K562 (cell line): ENCODE measurements around the gene HPS1. TPM values are rescaled to one million over a fixed set of nuclear protein-coding genes. Genes with fewer than 3 reads are reported as not detected.

ENCODE experiments used
- ATAC-seq: fragments of 200-7000 bp; cut with Tn5 transposase; 3 replicates; pipeline ENCODE4 v1.9.1; 2020; ENCODE audit warnings: moderate library complexity
- BruUV-seq: library from RNA; stranded (reverse); fragments of 400-500 nt; replicated peaks from 2 replicates; lab custom pipeline; 2021; lab: Mats Ljungman, UMichigan
- CTCF ChIA-PET: fragments of 300-600 bp; formaldehyde crosslinking; extraction: SDS; loops from one replicate; lab custom pipeline; 2021; ENCODE audit warnings: low intra/inter-chr PET ratio; lab: Yijun Ruan, JAX
- POLR2A ChIA-PET: fragments of 300-600, 350-650 bp; sonication (Branson Sonifier 250); formaldehyde crosslinking; extraction: SDS; loops from one replicate; lab custom pipeline; 2021; ENCODE audit warnings: antibody characterized with exemption, inconsistent platforms; lab: Yijun Ruan, JAX
- DNase-seq, 4 experiments: peaks; one replicate each; pipeline versions ENCODE4 v3.0.0 to v3.0.0-alpha.2; 2011 to 2018; ENCODE audit warnings: low spot score in 3 of 4, mixed read lengths in 3 of 4; ENCODE audit errors: extremely low read depth in 1 of 4
- FAIRE-seq: peaks from 2 replicates; lab custom pipeline; 2011; peaks lifted over from hg19 to GRCh38; lab: Jason Lieb, UNC
- H2AFZ ChIP-seq: 2 replicates; pipeline ENCODE4 v1.6.0; 2011; ENCODE audit warnings: low read depth, low read length, control low read depth, inconsistent platforms
- H3K27ac ChIP-seq: fragments of 200-600 bp; 3 replicates; pipeline ENCODE4 v1.8.0; 2011; ENCODE audit warnings: low read depth, mild to moderate bottlenecking, control low read depth, inconsistent platforms, low read length, moderate library complexity, mixed read lengths; ENCODE audit errors: extremely low read depth
- H3K27me3 ChIP-seq, 2 experiments: fragments of 300-600 bp in 1 of 2; 2 replicates in 1 of 2; 3 replicates in 1 of 2; pipeline versions ENCODE4 v1.6.0 to v1.8.0; 2011; ENCODE audit warnings: inconsistent platforms in 2 of 2, low read length in 2 of 2, mild to moderate bottlenecking in 1 of 2, mixed read lengths in 1 of 2, moderate library complexity in 1 of 2; ENCODE audit not compliant: control insufficient read depth in 2 of 2, insufficient read depth in 2 of 2
- H3K36me3 ChIP-seq: fragments of 300-600 bp; 3 replicates; pipeline ENCODE4 v1.8.0; 2011; ENCODE audit warnings: mild to moderate bottlenecking, low read length, inconsistent platforms; ENCODE audit not compliant: control insufficient read depth, insufficient read depth
- H3K4me1 ChIP-seq, 2 experiments: fragments of 200-600 bp in 1 of 2; replicated peaks in 1 of 2; 2 replicates in 1 of 2; 3 replicates in 1 of 2; pipeline versions ENCODE4 v1.5.1 to v1.8.0; 2011; ENCODE audit warnings: inconsistent platforms in 2 of 2, low read length in 2 of 2, mild to moderate bottlenecking in 1 of 2, mixed read lengths in 1 of 2, moderate library complexity in 1 of 2; ENCODE audit not compliant: control insufficient read depth in 2 of 2, insufficient read depth in 2 of 2
- H3K4me2 ChIP-seq: 2 replicates; pipeline ENCODE4 v1.6.1; 2011; ENCODE audit warnings: low read length, control low read depth, inconsistent platforms, mixed read lengths; ENCODE audit not compliant: insufficient read depth
- H3K4me3 ChIP-seq: fragments of 200-600 bp; sonication (generic), shearing (Covaris generic); 2 replicates; pipeline ENCODE4 v1.5.1; 2016; ENCODE audit warnings: control low read depth, inconsistent platforms
- H3K79me2 ChIP-seq: fragments of 200-600 bp; 3 replicates; pipeline ENCODE4 v1.8.0; 2011; ENCODE audit warnings: low read length, inconsistent platforms; ENCODE audit not compliant: control insufficient read depth, insufficient read depth
- H3K9ac ChIP-seq, 2 experiments: 2 replicates each; pipeline versions ENCODE4 v1.6.0 to v1.6.1; 2011; ENCODE audit warnings: low read depth in 2 of 2, low read length in 2 of 2, control low read depth in 1 of 2, inconsistent platforms in 1 of 2, mild to moderate bottlenecking in 1 of 2, mixed read lengths in 1 of 2; ENCODE audit not compliant: insufficient read depth in 1 of 2
- H3K9me1 ChIP-seq: one replicate; pipeline ENCODE4 v1.6.0; 2011; ENCODE audit warnings: inconsistent platforms, mild to moderate bottlenecking, low read length, moderate library complexity; ENCODE audit not compliant: control insufficient read depth, insufficient read depth
- H3K9me3 ChIP-seq: replicated peaks from 2 replicates; pipeline ENCODE4 v1.5.1; 2011; ENCODE audit warnings: low read depth, low read length, inconsistent platforms; ENCODE audit not compliant: control insufficient read depth, insufficient read depth
- H4K20me1 ChIP-seq: replicated peaks from 2 replicates; pipeline ENCODE4 v1.6.1; 2011; ENCODE audit warnings: low read length, inconsistent platforms, mixed read lengths; ENCODE audit not compliant: control insufficient read depth, insufficient read depth
- DACH1 ChIP-seq: fragments of 450-650 bp; IDR thresholded peaks from 2 replicates; pipeline ENCODE4 v1.6.1; 2018; ENCODE audit not compliant: partially characterized antibody
- EP400 ChIP-seq: fragments of 450-650 bp; IDR thresholded peaks from 2 replicates; pipeline ENCODE4 v1.6.1; 2017; ENCODE audit warnings: antibody characterized with exemption, mild to moderate bottlenecking, moderate library complexity
- EZH2 ChIP-seq: IDR thresholded peaks from 2 replicates; pipeline ENCODE4 v1.6.1; 2012; ENCODE audit warnings: low read depth, mild to moderate bottlenecking, inconsistent platforms, low read length, borderline replicate concordance
- FIP1L1 ChIP-seq: fragments of 200-400 bp; formaldehyde crosslinking; IDR thresholded peaks from 2 replicates; pipeline ENCODE4 v1.6.1; 2018; ENCODE audit warnings: mild to moderate bottlenecking, low read depth, low read length; ENCODE audit not compliant: poor library complexity, severe bottlenecking
- NFIC ChIP-seq: fragments of 450-650 bp; IDR thresholded peaks from 2 replicates; pipeline ENCODE4 v1.6.1; 2017; ENCODE audit warnings: mild to moderate bottlenecking, inconsistent platforms
- NFIX ChIP-seq: fragments of 250-450 bp; sonication (Bioruptor Pico); IDR thresholded peaks from 2 replicates; pipeline ENCODE4 v1.4.0; 2020; ENCODE audit warnings: low read depth, mild to moderate bottlenecking, moderate library complexity
- PHF8 ChIP-seq: fragments of 200-600 bp; sonication (generic); IDR thresholded peaks from 2 replicates; pipeline ENCODE4 v1.6.1; 2012; ENCODE audit warnings: mixed run types, mild to moderate bottlenecking, inconsistent platforms, low read length, moderate library complexity, borderline replicate concordance
- RBFOX2 ChIP-seq: fragments of 200-400 bp; formaldehyde crosslinking; IDR thresholded peaks from 2 replicates; pipeline ENCODE4 v1.6.1; 2017; ENCODE audit warnings: low read depth, mild to moderate bottlenecking, low read length, moderate library complexity
- ZBTB7A ChIP-seq: IDR thresholded peaks from 2 replicates; pipeline ENCODE4 v1.6.1; 2011; ENCODE audit warnings: low read depth, mild to moderate bottlenecking, low read length, moderate library complexity, borderline replicate concordance; ENCODE audit not compliant: control insufficient read depth
- ZC3H4 ChIP-seq: sonication (generic); formaldehyde crosslinking; IDR thresholded peaks from 2 replicates; pipeline ENCODE4 v1.9.0; 2021; ENCODE audit warnings: missing genetic modification reagents, borderline replicate concordance
- WGBS: fragments of 100-300 bp; shearing (Covaris generic); methylation state at CpG from one replicate; pipeline ENCODE4 v1.1.6; 2016; ENCODE audit warnings: low coverage, mixed read lengths; ENCODE audit not compliant: insufficient coverage; ENCODE audit errors: missing lambda C conversion rate; 5-methylcytosine and 5-hydroxymethylcytosine counted together
- in situ Hi-C: fragments of 300-500 bp; cut with MboI; formaldehyde crosslinking; loops from 4 replicates; pipeline ENCODE4 v1.15.0; 2018; ENCODE audit warnings: inconsistent platforms, mixed read lengths
- intact Hi-C: fragments of 100-400 bp; cut with micrococcal nuclease; formaldehyde crosslinking; loops from 2 replicates; pipeline ENCODE4 v1.14.2; 2022
- polyA plus RNA-seq, 8 experiments: library from polyadenylated mRNA; depleted of rRNA in 4 of 8; stranded (reverse) in 5 of 8; unstranded in 3 of 8; fragments of >200 nt; fragmentation: Nextera tagmentation in 2 of 8; fragmentation: Illumina TruSeq in 1 of 8; extraction: Ambion mirVana in 2 of 8; extraction: Trizol in 1 of 8; gene quantifications; 2 replicates each; pipeline versions ENCODE4 v1.2.1 to v1.2.3, GENCODE V29; 2011 to 2014; ENCODE audit warnings: inconsistent platforms in 1 of 8, missing spikeins in 1 of 8
- total RNA-seq, 7 experiments: library from RNA; depleted of rRNA in 6 of 7; stranded (reverse); fragments of >200 nt in 6 of 7; fragmentation: Illumina TruSeq in 2 of 7; extraction: Trizol in 2 of 7; gene quantifications; 2 replicates each; pipeline versions ENCODE4 v1.2.1 to v1.2.3, GENCODE V29; 2011 to 2021; ENCODE audit warnings: low replicate concordance in 1 of 7
- TF ChIP-seq, protein P1 (sequence below): fragments of 250-450 bp; sonication (Bioruptor Pico); IDR thresholded peaks from 2 replicates; pipeline ENCODE4 v1.5.0; 2021; ENCODE audit warnings: mild to moderate bottlenecking, moderate library complexity
- TF ChIP-seq, protein P2 (sequence below): fragments of 250-450 bp; sonication (Bioruptor Pico); IDR thresholded peaks from 2 replicates; pipeline ENCODE4 v1.8.0; 2021; ENCODE audit warnings: moderate library complexity, mild to moderate bottlenecking, inconsistent platforms

Gene HPS1
- total and polyA plus RNA-seq, 9 of the 15 experiments (the other 6 are each of a cell fraction or from before 2014, with no cell fraction given): 18.1 to 43.6 (median 26.3) TPM

DNA sequence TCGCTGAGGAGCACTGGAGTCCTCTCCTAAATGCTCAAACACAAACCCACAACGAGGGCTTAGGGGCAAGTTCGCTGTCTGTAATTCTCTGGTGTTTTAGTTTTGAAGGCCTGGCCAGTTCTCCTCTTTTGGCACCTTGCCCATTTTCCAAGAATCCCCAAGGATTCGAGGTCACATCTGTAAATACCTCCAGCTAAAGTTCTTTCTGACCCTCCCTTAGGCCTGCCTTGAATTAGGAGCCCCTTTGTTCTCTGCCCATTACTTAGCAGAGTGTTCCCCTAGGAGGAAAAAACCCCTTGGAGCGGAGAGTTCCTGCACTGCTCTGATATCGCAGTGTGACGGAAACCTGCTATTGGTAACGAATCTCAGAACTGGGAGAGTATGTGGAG, 31.0 kb downstream of the HPS1 start:
- no peaks in the 10 kb centered on the region for H3K27me3 ChIP-seq
- CTCF ChIA-PET: no interaction called here

DNA sequence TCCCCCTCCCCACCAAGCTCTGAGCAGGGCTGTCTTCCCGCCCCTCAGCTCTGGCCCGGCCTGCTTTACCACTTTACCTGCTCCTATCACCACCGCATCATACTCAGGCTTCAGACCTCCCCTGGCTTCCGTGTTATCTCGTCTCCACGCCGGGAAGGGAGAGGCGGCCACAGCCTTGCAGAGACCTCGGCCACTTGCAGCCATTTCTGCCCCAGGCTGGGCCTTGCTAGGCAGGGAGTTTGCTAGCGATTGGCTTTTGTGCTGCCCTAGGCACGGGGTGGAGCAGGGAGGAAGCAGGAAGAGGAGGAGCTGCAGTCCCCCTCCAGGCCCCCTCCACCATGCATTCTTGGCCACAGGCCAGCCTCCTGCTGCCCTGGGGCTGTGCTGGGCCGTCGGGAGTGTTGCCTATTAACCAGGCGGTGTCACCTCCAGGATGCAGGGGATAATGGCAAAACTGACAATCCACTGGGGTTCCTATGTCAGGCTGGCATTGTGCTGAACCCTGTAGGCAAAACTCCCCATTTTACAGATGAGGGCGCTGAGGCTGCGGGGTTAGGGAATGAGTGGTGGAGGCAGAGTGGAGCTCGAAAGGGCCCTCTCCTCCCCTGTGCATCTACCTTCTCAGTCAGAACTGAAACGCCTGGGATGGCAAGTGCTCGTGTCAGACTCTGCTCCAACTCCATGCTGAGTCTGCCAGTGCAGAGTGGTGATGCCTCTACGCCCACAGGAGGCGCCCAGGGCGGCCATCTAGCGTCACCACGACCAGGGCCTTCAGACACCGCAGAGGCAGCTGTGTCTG, 31.6 kb downstream of the HPS1 start, which contains the start of gene PYROXD2:
Gene PYROXD2, minus strand, starts transcription at position 251 of the 799 bp plus-strand sequence. Its CDS starts 47 bp downstream, at position 204.
- Histone ChIP-seq H3K27me3 (no peaks in the 10 kb centered on the region), H3K27ac (peak within 1 kb of the TSS; percentile 28; the same call in 1 of the 3 replicates), H3K4me1 (peaks cover 6 to 28% of the 10 kb centered on the region in 2 experiments; a peak in 4 of 5 replicates), H3K9me3 (no peaks in the 10 kb centered on the region), H3K4me3 (peak within 1 kb of the TSS; percentile 30), H2AFZ (peak within 1 kb of the TSS; percentile 80), H4K20me1 (no peaks in the 10 kb centered on the region), H3K4me2 (peak within 1 kb of the TSS; percentile 72), H3K9me1 (no peaks in the 10 kb centered on the region), H3K79me2 (no peaks in the 10 kb centered on the region), H3K36me3 (peaks cover 24% of the 10 kb centered on the region; the same call in 1 of the 3 replicates), H3K9ac (peak within 1 kb of the TSS; percentile 30 to 63; a peak in 3 of 4 replicates)
- peak; percentile 94 for ATAC-seq
- intact Hi-C loops: no loop called here
- peak; percentile 65 for FAIRE-seq
- POLR2A ChIA-PET: interaction anchor here (0.6 to 0.9 kb wide), 2 partner anchors 11 to 64 kb away, joined by 3 read pairs; no protein-coding TSS in a partner anchor
- CTCF ChIA-PET: no interaction called here
- in situ Hi-C loops: no loop called here
- 19% methylated on average over 17 of the region's 25 CpGs for WGBS
- no TSS peak for BruUV-seq
- peak; percentile 73 to 83 (median 76) for DNase-seq
- peak; percentile 72; the same call in 1 of the 2 replicates for TF ChIP-seq PHF8
- TF ChIP-seq, protein P1, sequence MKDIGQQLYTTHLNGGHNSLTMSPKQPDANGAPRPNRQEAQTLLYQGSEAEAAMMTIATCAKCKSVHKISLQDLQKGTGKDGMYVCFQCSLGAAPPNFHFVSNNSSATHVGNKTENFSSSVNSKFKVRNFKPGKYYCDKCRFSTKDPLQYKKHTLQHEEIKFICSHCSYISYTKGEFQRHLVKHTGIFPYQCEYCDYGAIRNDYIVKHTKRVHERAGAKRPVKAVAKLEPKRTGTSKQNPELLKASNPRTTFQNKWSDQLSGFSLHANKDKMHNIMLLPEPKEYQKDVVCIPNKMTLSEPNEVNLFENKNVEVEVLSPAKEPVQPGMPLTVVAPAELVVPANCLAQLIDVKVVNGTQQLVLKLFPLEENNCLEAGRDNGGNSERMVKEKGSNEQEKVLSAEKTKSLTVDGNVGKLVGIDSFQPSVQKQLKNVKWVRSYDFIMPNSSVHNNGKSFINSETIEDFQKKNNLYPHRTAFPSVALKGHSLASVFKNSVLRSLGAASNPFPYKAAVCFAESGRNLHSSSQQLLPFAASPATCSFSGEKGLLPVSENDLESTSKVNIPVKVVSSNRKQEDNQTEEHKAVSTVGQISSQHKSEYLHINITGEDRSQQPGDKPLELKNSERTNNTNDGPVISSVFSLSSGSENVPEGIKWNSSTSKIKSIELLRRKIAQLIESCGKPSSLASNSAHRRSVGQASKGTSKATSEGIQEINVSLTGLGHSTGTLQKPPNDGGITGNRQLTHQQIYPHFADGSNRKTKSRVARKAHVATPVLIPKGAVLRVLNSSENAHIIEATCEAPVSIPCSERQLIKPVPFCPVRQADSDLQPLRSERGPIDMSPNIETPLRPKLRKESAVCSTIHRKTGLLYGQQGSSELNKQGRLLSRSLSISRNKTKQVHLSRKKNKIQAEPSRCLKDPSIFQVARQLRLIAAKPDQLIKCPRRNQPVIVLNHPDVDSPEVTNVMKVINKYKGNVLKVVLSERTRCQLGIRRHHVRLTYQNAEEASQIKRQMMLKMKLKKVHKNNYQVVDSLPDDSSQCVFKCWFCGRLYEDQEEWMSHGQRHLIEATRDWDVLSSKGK (CRISPR knock-in tag): no peak
- TF ChIP-seq ZC3H4: no peak
- TF ChIP-seq RBFOX2: peak; percentile 58
- TF ChIP-seq, protein P2, sequence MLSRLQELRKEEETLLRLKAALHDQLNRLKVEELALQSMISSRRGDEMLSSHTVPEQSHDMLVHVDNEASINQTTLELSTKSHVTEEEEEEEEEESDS (CRISPR knock-in tag): no peak
- TF ChIP-seq EP400: no peak
- TF ChIP-seq EZH2: no peak
- TF ChIP-seq ZBTB7A: peak; percentile 40; the same call in 1 of the 2 replicates
- no peak for TF ChIP-seq DACH1

More for the DNA sequence above, 31.0 kb downstream of the HPS1 start:
- DNase-seq (no peak), FAIRE-seq (no peak), ATAC-seq (no peak)
- Histone ChIP-seq H3K36me3 (peaks cover 24% of the 10 kb centered on the region; the same call in 1 of the 3 replicates), H3K4me2 (no peak overlapping the region), H3K27ac (no peak overlapping the region), H3K4me3 (no peak overlapping the region), H3K9ac (peak overlapping the region in 1 of 2 experiments; percentile 63; a peak in 2 of 4 replicates), H3K9me1 (no peaks in the 10 kb centered on the region), H3K9me3 (no peaks in the 10 kb centered on the region), H4K20me1 (no peaks in the 10 kb centered on the region), H2AFZ (no peak overlapping the region), H3K79me2 (no peaks in the 10 kb centered on the region), H3K4me1 (peaks cover 6 to 28% of the 10 kb centered on the region in 2 experiments; a peak in 4 of 5 replicates)
- POLR2A ChIA-PET: no interaction called here
- no TSS peak for BruUV-seq
- 77% methylated on average over 8 of the region's 8 CpGs for WGBS
- TF ChIP-seq NFIC (peak; percentile 93), NFIX (CRISPR knock-in tag) (peak; percentile 78), FIP1L1 (no peak)
- in situ Hi-C loops (no loop called here), intact Hi-C loops (no loop called here)
